GM19467 (cell line): Measurements from ENCODE around the gene CRISPLD2.

ENCODE experiments used
- ATAC-seq: cut with Tn5 transposase; IDR thresholded peaks from one replicate; pipeline ENCODE4 v1.9.1; 2021; ENCODE audit warnings: mild to moderate bottlenecking, moderate library complexity; ENCODE audit not compliant: unreplicated experiment

Gene CRISPLD2

GRCh38 chr16:84800158-84800978 is 19.4 kb upstream of the CRISPLD2 start:
- ATAC-seq, result no peak

GRCh38 chr16:84803146-84803545 is 16.6 kb upstream of the CRISPLD2 start:
- no peak for ATAC-seq

- no peak for ATAC-seq
Measured at GRCh38 chr16:84804326-84804725, 15.5 kb upstream of the CRISPLD2 start.

- ATAC-seq, result no peak
Measured at GRCh38 chr16:84806256-84806889, 13.4 kb upstream of the CRISPLD2 start.

GRCh38 chr16:84806890-84807258 is 12.9 kb upstream of the CRISPLD2 start:
- ATAC-seq, result no peak

GRCh38 chr16:84807776-84808175 is 12.0 kb upstream of the CRISPLD2 start:
- no peak for ATAC-seq

GRCh38 chr16:84808826-84809225 is 11.0 kb upstream of the CRISPLD2 start:
- ATAC-seq, result no peak

- ATAC-seq, result no peak
Measured at GRCh38 chr16:84810518-84811273, 9.1 kb upstream of the CRISPLD2 start.

GRCh38 chr16:84811529-84811928 is 8.3 kb upstream of the CRISPLD2 start:
- no peak for ATAC-seq

- ATAC-seq, result no peak
Measured at GRCh38 chr16:84813141-84813934, 6.4 kb upstream of the CRISPLD2 start.

- ATAC-seq, result no peak
Measured at GRCh38 chr16:84815462-84815861, 4.3 kb upstream of the CRISPLD2 start.

GRCh38 chr16:84816023-84816422 is 3.8 kb upstream of the CRISPLD2 start:
- no peak for ATAC-seq

GRCh38 chr16:84816485-84816884 is 3.3 kb upstream of the CRISPLD2 start:
- ATAC-seq, result no peak

- ATAC-seq, result no peak
Measured at GRCh38 chr16:84817206-84817605, 2.6 kb upstream of the CRISPLD2 start.

GRCh38 chr16:84817613-84818012 is 2.2 kb upstream of the CRISPLD2 start:
- no peak for ATAC-seq

- no peak for ATAC-seq
Measured at GRCh38 chr16:84818133-84818532, 1.7 kb upstream of the CRISPLD2 start.

- no peak for ATAC-seq
Measured at GRCh38 chr16:84818989-84819643, 669 bp upstream of the CRISPLD2 start.

GRCh38 chr16:84820305-84820684 is 510 bp downstream of the CRISPLD2 start:
- ATAC-seq, result no peak

GRCh38 chr16:84820771-84821170 is 986 bp downstream of the CRISPLD2 start:
- ATAC-seq, result no peak

GRCh38 chr16:84821179-84821578 is 1.4 kb downstream of the CRISPLD2 start:
- ATAC-seq, result no peak
